WTC11 (cell line): ENCODE measurements around the gene CARD14. TPM values are rescaled to one million over a fixed set of nuclear protein-coding genes. Genes with fewer than 3 reads are reported as not detected.

Experiments
- ATAC-seq: fragments of 200-7000 bp; cut with Tn5 transposase; 2 replicates; pipeline ENCODE4 v1.10.0; 2021; ENCODE audit warnings: mild to moderate bottlenecking, moderate library complexity
- CTCF ChIA-PET: fragments of 300-600 bp; sonication (Branson Sonifier 250); formaldehyde crosslinking; loops from one replicate; lab custom pipeline; 2021; ENCODE audit warnings: antibody characterized with exemption; lab: Charles Lee
- POLR2A ChIA-PET: fragments of 350-600 bp; sonication (Branson Sonifier 250); formaldehyde crosslinking; loops from one replicate; lab custom pipeline; 2021; ENCODE audit warnings: antibody characterized with exemption; lab: Charles Lee
- DNase-seq: peaks from one replicate; pipeline ENCODE4 v3.0.0; 2021; ENCODE audit warnings: low spot score
- H3K27ac Mint-ChIP-seq: 2 replicates; pipeline ENCODE4 v1.8.0; 2021; ENCODE audit warnings: mixed read lengths
- H3K27me3 Mint-ChIP-seq: 2 replicates; pipeline ENCODE4 v1.8.0; 2021; ENCODE audit warnings: low read depth, mild to moderate bottlenecking, moderate library complexity, mixed read lengths
- H3K36me3 Mint-ChIP-seq: 2 replicates; pipeline ENCODE4 v1.8.0; 2021; ENCODE audit warnings: mixed read lengths
- H3K4me1 Mint-ChIP-seq: 2 replicates; pipeline ENCODE4 v1.8.0; 2022; ENCODE audit warnings: mixed read lengths
- H3K4me3 Mint-ChIP-seq: 2 replicates; pipeline ENCODE4 v1.8.0; 2021; ENCODE audit warnings: mild to moderate bottlenecking, moderate library complexity, mixed read lengths
- H3K9me3 Mint-ChIP-seq: 2 replicates; pipeline ENCODE4 v1.8.0; 2021; ENCODE audit warnings: mixed read lengths
- ARID4B ChIP-seq: sonication (generic); formaldehyde crosslinking; IDR thresholded peaks from 2 replicates; pipeline ENCODE4 v1.8.0; 2023; ENCODE audit warnings: missing genetic modification reagents, mild to moderate bottlenecking, borderline replicate concordance
- CREB1 ChIP-seq: sonication (generic); formaldehyde crosslinking; IDR thresholded peaks from 2 replicates; pipeline ENCODE4 v1.8.0; 2023; ENCODE audit warnings: mild to moderate bottlenecking, missing genetic modification reagents
- CREM ChIP-seq: sonication (generic); formaldehyde crosslinking; IDR thresholded peaks from 2 replicates; pipeline ENCODE4 v1.8.1; 2022; ENCODE audit warnings: mild to moderate bottlenecking, missing genetic modification reagents, moderate library complexity
- E2F5 ChIP-seq: sonication (generic); formaldehyde crosslinking; IDR thresholded peaks from 2 replicates; pipeline ENCODE4 v1.8.1; 2022; ENCODE audit warnings: mild to moderate bottlenecking, moderate library complexity, missing genetic modification reagents
- ETV6 ChIP-seq: sonication (generic); formaldehyde crosslinking; IDR thresholded peaks from 2 replicates; pipeline ENCODE4 v1.8.1; 2022; ENCODE audit warnings: mild to moderate bottlenecking, missing genetic modification reagents
- GABPB1 ChIP-seq: sonication (generic); formaldehyde crosslinking; IDR thresholded peaks from 2 replicates; pipeline ENCODE4 v1.8.1; 2023; ENCODE audit warnings: mild to moderate bottlenecking, missing genetic modification reagents
- HMGXB4 ChIP-seq: sonication (generic); formaldehyde crosslinking; IDR thresholded peaks from 2 replicates; pipeline ENCODE4 v1.8.1; 2023; ENCODE audit warnings: mild to moderate bottlenecking, moderate library complexity, missing genetic modification reagents
- IRF1 ChIP-seq: sonication (generic); formaldehyde crosslinking; IDR thresholded peaks from 2 replicates; pipeline ENCODE4 v1.8.0; 2023; ENCODE audit warnings: missing genetic modification reagents
- MAX ChIP-seq: sonication (generic); formaldehyde crosslinking; IDR thresholded peaks from 2 replicates; pipeline ENCODE4 v1.8.0; 2022; ENCODE audit warnings: mild to moderate bottlenecking, missing genetic modification reagents
- NFATC4 ChIP-seq: fragments of 250-450 bp; sonication (Bioruptor Pico); IDR thresholded peaks from 2 replicates; pipeline ENCODE4 v1.9.0; 2021; ENCODE audit warnings: mild to moderate bottlenecking
- NR2C2 ChIP-seq: sonication (generic); formaldehyde crosslinking; IDR thresholded peaks from 2 replicates; pipeline ENCODE4 v1.8.0; 2022; ENCODE audit warnings: mild to moderate bottlenecking, missing genetic modification reagents
- OVOL2 ChIP-seq: fragments of 250-450 bp; sonication (Bioruptor Pico); IDR thresholded peaks from 2 replicates; pipeline ENCODE4 v1.9.0; 2021; ENCODE audit warnings: mild to moderate bottlenecking, borderline replicate concordance
- USF2 ChIP-seq: sonication (generic); formaldehyde crosslinking; IDR thresholded peaks from 2 replicates; pipeline ENCODE4 v1.8.1; 2023; ENCODE audit warnings: mild to moderate bottlenecking, missing genetic modification reagents, moderate library complexity
- ZNF416 ChIP-seq: fragments of 250-450 bp; sonication (Bioruptor Pico); IDR thresholded peaks from 2 replicates; pipeline ENCODE4 v1.9.0; 2021; ENCODE audit warnings: mild to moderate bottlenecking, inconsistent platforms
- ZSCAN18 ChIP-seq: fragments of 250-450 bp; sonication (Bioruptor Pico); IDR thresholded peaks from 2 replicates; pipeline ENCODE4 v2.1.2; 2022; ENCODE audit warnings: mild to moderate bottlenecking, moderate library complexity
- total RNA-seq: library from RNA; stranded (reverse); gene quantifications from 3 replicates; pipeline ENCODE4 v1.2.3, GENCODE V29; 2021

Gene CARD14
- total RNA-seq, 1 experiment from 2014 or later, result 0.83 TPM

- no peak for TF ChIP-seq HMGXB4 (CRISPR knock-in tag)
Measured at GRCh38 chr17:80184423-80184714, 14.5 kb downstream of the CARD14 start (continued).

- H3K36me3 Mint-ChIP-seq, result no peaks in the 10 kb centered on the region
- no peak overlapping the region for H3K4me3 Mint-ChIP-seq
- no peaks in the 10 kb centered on the region for H3K27me3 Mint-ChIP-seq
- no peak overlapping the region; the same call in 1 of the 2 replicates for H3K27ac Mint-ChIP-seq
- ATAC-seq (no peak), DNase-seq (no peak)
- ChIA-PET CTCF (interaction anchor here (1.5 kb wide), 1 partner anchor 84 kb away, joined by 4 read pairs; the partner anchor contains the start of gene GAA), POLR2A (no interaction called here)
- no peak for TF ChIP-seq OVOL2
- TF ChIP-seq MAX, result no peak
- TF ChIP-seq USF2 (CRISPR knock-in tag), result no peak
- TF ChIP-seq ZSCAN18, result no peak
- no peak for TF ChIP-seq GABPB1 (CRISPR knock-in tag)
- TF ChIP-seq ETV6, result no peak
- no peak for TF ChIP-seq ZNF416 (CRISPR knock-in tag)
- H3K9me3 Mint-ChIP-seq, result no peaks in the 10 kb centered on the region
- no peaks in the 10 kb centered on the region for H3K4me1 Mint-ChIP-seq
Measured at GRCh38 chr17:80185968-80186367, 16.1 kb downstream of the CARD14 start.

- TF ChIP-seq OVOL2 (no peak), ARID4B (CRISPR knock-in tag) (no peak), CREB1 (CRISPR knock-in tag) (no peak), NR2C2 (no peak), CREM (no peak), E2F5 (CRISPR knock-in tag) (no peak), IRF1 (CRISPR knock-in tag) (no peak), NFATC4 (CRISPR knock-in tag) (no peak)
- ChIA-PET POLR2A (no interaction called here), CTCF (interaction anchor here (1.0 to 1.5 kb wide), 2 partner anchors 9 to 85 kb away, joined by 4 read pairs; partner anchors contain the start of gene GAA)
- H3K9me3 Mint-ChIP-seq, result no peaks in the 10 kb centered on the region
- H3K4me3 Mint-ChIP-seq, result no peak overlapping the region
- H3K36me3 Mint-ChIP-seq, result no peaks in the 10 kb centered on the region
- no peaks in the 10 kb centered on the region for H3K27me3 Mint-ChIP-seq
- ATAC-seq (no peak), DNase-seq (no peak)
- H3K4me1 Mint-ChIP-seq, result no peaks in the 10 kb centered on the region
- H3K27ac Mint-ChIP-seq, result no peak overlapping the region
Measured at GRCh38 chr17:80187090-80187489, 17.3 kb downstream of the CARD14 start.
